Measurements from ENCODE around the gene STXBP6. TPM values are rescaled to one million over a fixed set of nuclear protein-coding genes. Genes with fewer than 3 reads are reported as not detected.

STXBP6 gene
- total and polyA plus RNA-seq, 2 experiments from 2014 or later: 19.7 to 29.0 TPM

DNA sequence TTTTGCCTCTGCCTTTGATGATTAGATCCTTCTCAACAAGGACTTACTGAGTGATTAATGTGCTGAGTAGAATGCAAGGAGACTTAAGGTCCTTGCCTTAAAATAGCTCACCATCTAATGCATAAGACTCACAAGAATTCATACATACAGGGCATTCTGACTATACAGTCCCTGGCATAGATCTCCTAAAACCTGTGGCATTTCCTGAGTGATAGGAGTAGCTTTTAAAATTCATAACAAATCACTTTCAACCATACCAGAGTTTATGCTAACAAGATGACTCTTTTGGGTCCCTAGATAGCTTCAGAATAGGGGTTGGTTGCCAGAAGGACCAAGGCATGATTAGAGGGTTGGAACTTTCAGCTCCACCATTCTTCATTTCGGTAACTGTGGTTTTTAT, 48.8 kb downstream of the STXBP6 start (continued):
- TF ChIP-seq, protein P1, sequence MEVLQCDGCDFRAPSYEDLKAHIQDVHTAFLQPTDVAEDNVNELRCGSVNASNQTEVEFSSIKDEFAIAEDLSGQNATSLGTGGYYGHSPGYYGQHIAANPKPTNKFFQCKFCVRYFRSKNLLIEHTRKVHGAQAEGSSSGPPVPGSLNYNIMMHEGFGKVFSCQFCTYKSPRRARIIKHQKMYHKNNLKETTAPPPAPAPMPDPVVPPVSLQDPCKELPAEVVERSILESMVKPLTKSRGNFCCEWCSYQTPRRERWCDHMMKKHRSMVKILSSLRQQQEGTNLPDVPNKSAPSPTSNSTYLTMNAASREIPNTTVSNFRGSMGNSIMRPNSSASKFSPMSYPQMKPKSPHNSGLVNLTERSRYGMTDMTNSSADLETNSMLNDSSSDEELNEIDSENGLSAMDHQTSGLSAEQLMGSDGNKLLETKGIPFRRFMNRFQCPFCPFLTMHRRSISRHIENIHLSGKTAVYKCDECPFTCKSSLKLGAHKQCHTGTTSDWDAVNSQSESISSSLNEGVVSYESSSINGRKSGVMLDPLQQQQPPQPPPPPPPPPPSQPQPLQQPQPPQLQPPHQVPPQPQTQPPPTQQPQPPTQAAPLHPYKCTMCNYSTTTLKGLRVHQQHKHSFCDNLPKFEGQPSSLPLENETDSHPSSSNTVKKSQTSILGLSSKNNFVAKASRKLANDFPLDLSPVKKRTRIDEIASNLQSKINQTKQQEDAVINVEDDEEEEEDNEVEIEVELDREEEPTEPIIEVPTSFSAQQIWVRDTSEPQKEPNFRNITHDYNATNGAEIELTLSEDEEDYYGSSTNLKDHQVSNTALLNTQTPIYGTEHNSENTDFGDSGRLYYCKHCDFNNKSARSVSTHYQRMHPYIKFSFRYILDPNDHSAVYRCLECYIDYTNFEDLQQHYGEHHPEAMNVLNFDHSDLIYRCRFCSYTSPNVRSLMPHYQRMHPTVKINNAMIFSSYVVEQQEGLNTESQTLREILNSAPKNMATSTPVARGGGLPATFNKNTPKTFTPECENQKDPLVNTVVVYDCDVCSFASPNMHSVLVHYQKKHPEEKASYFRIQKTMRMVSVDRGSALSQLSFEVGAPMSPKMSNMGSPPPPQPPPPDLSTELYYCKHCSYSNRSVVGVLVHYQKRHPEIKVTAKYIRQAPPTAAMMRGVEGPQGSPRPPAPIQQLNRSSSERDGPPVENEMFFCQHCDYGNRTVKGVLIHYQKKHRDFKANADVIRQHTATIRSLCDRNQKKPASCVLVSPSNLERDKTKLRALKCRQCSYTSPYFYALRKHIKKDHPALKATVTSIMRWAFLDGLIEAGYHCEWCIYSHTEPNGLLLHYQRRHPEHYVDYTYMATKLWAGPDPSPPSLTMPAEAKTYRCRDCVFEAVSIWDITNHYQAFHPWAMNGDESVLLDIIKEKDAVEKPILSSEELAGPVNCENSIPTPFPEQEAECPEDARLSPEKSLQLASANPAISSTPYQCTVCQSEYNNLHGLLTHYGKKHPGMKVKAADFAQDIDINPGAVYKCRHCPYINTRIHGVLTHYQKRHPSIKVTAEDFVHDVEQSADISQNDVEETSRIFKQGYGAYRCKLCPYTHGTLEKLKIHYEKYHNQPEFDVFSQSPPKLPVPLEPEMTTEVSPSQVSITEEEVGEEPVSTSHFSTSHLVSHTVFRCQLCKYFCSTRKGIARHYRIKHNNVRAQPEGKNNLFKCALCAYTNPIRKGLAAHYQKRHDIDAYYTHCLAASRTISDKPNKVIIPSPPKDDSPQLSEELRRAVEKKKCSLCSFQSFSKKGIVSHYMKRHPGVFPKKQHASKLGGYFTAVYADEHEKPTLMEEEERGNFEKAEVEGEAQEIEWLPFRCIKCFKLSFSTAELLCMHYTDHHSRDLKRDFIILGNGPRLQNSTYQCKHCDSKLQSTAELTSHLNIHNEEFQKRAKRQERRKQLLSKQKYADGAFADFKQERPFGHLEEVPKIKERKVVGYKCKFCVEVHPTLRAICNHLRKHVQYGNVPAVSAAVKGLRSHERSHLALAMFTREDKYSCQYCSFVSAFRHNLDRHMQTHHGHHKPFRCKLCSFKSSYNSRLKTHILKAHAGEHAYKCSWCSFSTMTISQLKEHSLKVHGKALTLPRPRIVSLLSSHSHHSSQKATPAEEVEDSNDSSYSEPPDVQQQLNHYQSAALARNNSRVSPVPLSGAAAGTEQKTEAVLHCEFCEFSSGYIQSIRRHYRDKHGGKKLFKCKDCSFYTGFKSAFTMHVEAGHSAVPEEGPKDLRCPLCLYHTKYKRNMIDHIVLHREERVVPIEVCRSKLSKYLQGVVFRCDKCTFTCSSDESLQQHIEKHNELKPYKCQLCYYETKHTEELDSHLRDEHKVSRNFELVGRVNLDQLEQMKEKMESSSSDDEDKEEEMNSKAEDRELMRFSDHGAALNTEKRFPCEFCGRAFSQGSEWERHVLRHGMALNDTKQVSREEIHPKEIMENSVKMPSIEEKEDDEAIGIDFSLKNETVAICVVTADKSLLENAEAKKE (CRISPR knock-in tag; IDR thresholded peaks at IDR 0.05): no peak
- no peak for TF ChIP-seq ZNF331 (CRISPR knock-in tag; IDR thresholded peaks at IDR 0.05; ENCODE audit: low read depth)
- TF ChIP-seq, protein P2, sequence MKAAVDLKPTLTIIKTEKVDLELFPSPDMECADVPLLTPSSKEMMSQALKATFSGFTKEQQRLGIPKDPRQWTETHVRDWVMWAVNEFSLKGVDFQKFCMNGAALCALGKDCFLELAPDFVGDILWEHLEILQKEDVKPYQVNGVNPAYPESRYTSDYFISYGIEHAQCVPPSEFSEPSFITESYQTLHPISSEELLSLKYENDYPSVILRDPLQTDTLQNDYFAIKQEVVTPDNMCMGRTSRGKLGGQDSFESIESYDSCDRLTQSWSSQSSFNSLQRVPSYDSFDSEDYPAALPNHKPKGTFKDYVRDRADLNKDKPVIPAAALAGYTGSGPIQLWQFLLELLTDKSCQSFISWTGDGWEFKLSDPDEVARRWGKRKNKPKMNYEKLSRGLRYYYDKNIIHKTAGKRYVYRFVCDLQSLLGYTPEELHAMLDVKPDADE (IDR thresholded peaks at IDR 0.05): no peak
- no peak for TF ChIP-seq POLR2AphosphoS5 (IDR thresholded peaks at IDR 0.05; ENCODE audit: low read depth)
- TF ChIP-seq STAT1 (IDR thresholded peaks at IDR 0.05; ENCODE audit: unreplicated experiment): no peak
- TF ChIP-seq JUNB (IDR thresholded peaks at IDR 0.05; ENCODE audit: unreplicated experiment): no peak
- TF ChIP-seq EZH2 (IDR thresholded peaks at IDR 0.05; ENCODE audit: low read depth, unreplicated experiment): no peak
- TF ChIP-seq, protein P3, sequence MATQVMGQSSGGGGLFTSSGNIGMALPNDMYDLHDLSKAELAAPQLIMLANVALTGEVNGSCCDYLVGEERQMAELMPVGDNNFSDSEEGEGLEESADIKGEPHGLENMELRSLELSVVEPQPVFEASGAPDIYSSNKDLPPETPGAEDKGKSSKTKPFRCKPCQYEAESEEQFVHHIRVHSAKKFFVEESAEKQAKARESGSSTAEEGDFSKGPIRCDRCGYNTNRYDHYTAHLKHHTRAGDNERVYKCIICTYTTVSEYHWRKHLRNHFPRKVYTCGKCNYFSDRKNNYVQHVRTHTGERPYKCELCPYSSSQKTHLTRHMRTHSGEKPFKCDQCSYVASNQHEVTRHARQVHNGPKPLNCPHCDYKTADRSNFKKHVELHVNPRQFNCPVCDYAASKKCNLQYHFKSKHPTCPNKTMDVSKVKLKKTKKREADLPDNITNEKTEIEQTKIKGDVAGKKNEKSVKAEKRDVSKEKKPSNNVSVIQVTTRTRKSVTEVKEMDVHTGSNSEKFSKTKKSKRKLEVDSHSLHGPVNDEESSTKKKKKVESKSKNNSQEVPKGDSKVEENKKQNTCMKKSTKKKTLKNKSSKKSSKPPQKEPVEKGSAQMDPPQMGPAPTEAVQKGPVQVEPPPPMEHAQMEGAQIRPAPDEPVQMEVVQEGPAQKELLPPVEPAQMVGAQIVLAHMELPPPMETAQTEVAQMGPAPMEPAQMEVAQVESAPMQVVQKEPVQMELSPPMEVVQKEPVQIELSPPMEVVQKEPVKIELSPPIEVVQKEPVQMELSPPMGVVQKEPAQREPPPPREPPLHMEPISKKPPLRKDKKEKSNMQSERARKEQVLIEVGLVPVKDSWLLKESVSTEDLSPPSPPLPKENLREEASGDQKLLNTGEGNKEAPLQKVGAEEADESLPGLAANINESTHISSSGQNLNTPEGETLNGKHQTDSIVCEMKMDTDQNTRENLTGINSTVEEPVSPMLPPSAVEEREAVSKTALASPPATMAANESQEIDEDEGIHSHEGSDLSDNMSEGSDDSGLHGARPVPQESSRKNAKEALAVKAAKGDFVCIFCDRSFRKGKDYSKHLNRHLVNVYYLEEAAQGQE (IDR thresholded peaks at IDR 0.05; ENCODE audit: unreplicated experiment): no peak

Data from GM23338 (cell line).